Adrenal gland (tissue), 12 donors: Measurements from ENCODE around the gene NEK5. TPM values are rescaled to one million over a fixed set of nuclear protein-coding genes. Genes with fewer than 3 reads are reported as not detected.
"Not testable (repeated sequence)": the region's sequence is repeated elsewhere in the genome, so short reads cannot be mapped to it uniquely, and the experiment has no call there.

Source experiments
- DNase-seq, 7 donors: peaks; one replicate each; pipeline ENCODE4 v3.0.0-alpha.2; 2019 to 2020
- H3K27ac ChIP-seq, 5 donors: fragments of 200-600 bp; sonication (generic) in 4 of 5; 1 replicate in 3 of 5; 2 replicates in 2 of 5; pipeline versions ENCODE4 v1.5.1 to v1.8.0; 2016 to 2020; ENCODE audit warnings: mild to moderate bottlenecking in 1 of 5
- H3K27me3 ChIP-seq: fragments of 200-600 bp; 2 replicates; pipeline ENCODE4 v1.8.0; 2021
- H3K36me3 ChIP-seq, 2 donors: fragments of 200-600 bp; replicated peaks in 1 of 2; 1 replicate in 1 of 2; 2 replicates in 1 of 2; pipeline versions ENCODE4 v1.5.1 to v1.8.0; 2018 to 2022
- H3K4me1 ChIP-seq, 2 donors: fragments of 200-600 bp; replicated peaks in 1 of 2; 1 replicate in 1 of 2; 2 replicates in 1 of 2; pipeline versions ENCODE4 v1.5.1 to v1.8.0; 2018 to 2021
- H3K4me3 ChIP-seq, 4 donors: fragments of 200-600 bp; sonication (generic) in 3 of 4; one replicate each; pipeline ENCODE4 v1.5.1; 2016 to 2018
- H3K9me3 ChIP-seq, 3 donors: fragments of 200-600 bp; sonication (generic) in 1 of 3; replicated peaks in 1 of 3; 1 replicate in 2 of 3; 2 replicates in 1 of 3; pipeline versions ENCODE4 v1.5.1 to v1.8.0; 2016 to 2021
- CTCF ChIP-seq, 6 experiments: fragments of 450-650 bp in 4 of 6; fragments of 200-600 bp in 2 of 6; sonication (generic) in 1 of 6; IDR thresholded peaks; 1 replicate in 5 of 6; 2 replicates in 1 of 6; pipeline versions ENCODE4 v1.5.1 to v1.8.0; 2016 to 2021; ENCODE audit warnings: antibody characterized with exemption in 6 of 6, mild to moderate bottlenecking in 2 of 6, moderate library complexity in 1 of 6
- POLR2A ChIP-seq, 2 donors: fragments of 450-650 bp; IDR thresholded peaks; one replicate each; pipeline ENCODE4 v1.6.1; 2017; ENCODE audit warnings: antibody characterized with exemption in 2 of 2, mild to moderate bottlenecking in 2 of 2, moderate library complexity in 1 of 2
- WGBS, 4 donors: extraction: QIAGEN DNeasy Blood & Tissue Kit in 2 of 4; methylation state at CpG; one replicate each; pipeline versions ENCODE4 v1.1.5 to v1.1.7; 2013 to 2017; 5-methylcytosine and 5-hydroxymethylcytosine counted together
- intact Hi-C, 2 donors: fragments of 100-400 bp; cut with DNase I; formaldehyde crosslinking; loops; one replicate each; pipeline versions ENCODE4 v1.14.1 to v1.15.0; 2022 to 2023
- polyA plus RNA-seq, 3 donors: library from polyadenylated mRNA; stranded (reverse); fragments of 200-250 nt in 2 of 3; fragments of 350-450 nt in 1 of 3; fragmentation: Illumina TruSeq in 1 of 3; extraction: RNeasy Lipid Tissue Mini Kit (QIAGEN cat#74804) in 1 of 3; gene quantifications; one replicate each; pipeline ENCODE4 v1.2.3, GENCODE V29; 2013 to 2014
- total RNA-seq, 9 donors: library from RNA; depleted of rRNA in 4 of 9; stranded (reverse); fragments of >200 nt in 4 of 9; fragments of 120-200 nt in 1 of 9; fragmentation: NEBNext Ultra II Directional in 1 of 9; extraction: Animal tissue kit (Norgen Biotek cat#: 25700) in 1 of 9; gene quantifications; one replicate each; pipeline versions ENCODE4 v1.1.0 to v1.2.4, GENCODE V29; 2013 to 2023
- donor health status: healthy with polysubstance abuse.
- donor health status: Bipolar disorder and iron deficiency.
- donor health status: DM: yes; HTN: yes; CAD: no.
- donor health status: DM: no; HTN: no; CAD: no.
- donor health status: DM: no; HTN: no; CAD: no.
- donor health status: DM: yes; HTN: yes; CAD: no.

Gene NEK5
- total and polyA plus RNA-seq, 12 donors: under 0.01 to 0.17 (median 0.11) TPM; not detected in 5

DNA sequence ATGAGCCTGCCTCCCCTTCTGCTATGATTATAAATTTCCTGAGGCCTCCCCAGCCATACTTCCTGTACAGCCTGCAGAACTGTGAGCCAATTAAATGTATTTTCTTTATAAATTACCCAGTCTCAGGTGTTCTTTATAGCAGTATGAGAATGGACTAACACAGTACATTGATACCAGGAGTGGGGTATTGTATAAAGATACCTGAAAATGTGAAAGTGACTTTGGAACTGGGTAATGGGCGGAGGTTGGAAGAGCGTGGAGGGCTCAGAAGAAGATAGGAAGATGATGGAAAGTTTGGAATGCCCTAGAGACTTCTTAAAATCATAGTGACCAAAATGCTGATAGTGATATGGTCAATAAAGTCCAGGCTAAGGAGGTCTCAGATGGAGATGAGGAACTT, 32.8 kb downstream of the NEK5 start:
- TF ChIP-seq POLR2A (IDR thresholded peaks at IDR 0.05) (no peak), CTCF (IDR thresholded peaks at IDR 0.05) (no peak)
- no peak overlapping the region for H3K4me3 ChIP-seq
- DNase-seq: no peak
- WGBS, 4 donors: 85 to 96% (median 88%) methylated on average over 2 of the region's 2 CpGs
- H3K36me3 ChIP-seq: no peaks in the 10 kb centered on the region
- no peaks in the 10 kb centered on the region for H3K4me1 ChIP-seq
- intact Hi-C loops: no loop called here
- H3K27ac ChIP-seq: no peak overlapping the region
- H3K27me3 ChIP-seq: no peaks in the 10 kb centered on the region
- no peaks in the 10 kb centered on the region for H3K9me3 ChIP-seq

DNA sequence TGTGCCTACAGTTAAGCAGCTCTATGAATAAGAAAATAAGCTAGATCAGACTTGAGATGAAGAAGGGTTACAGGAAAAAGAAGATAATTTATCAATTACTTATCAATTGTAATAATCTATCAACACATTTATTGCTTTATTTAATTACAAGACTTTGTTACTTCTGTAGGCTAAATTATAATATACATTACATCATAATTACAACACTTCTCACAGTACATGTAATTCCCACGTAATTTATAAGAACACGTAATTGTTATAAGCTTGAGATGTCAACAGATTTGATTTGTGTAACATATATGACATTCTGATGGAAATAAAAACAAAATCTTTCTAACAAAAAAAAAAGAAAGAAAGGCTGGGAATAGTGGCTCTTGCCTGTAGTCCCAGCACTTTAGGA, 36.8 kb downstream of the NEK5 start:
- Histone ChIP-seq H3K9me3 (no peaks in the 10 kb centered on the region), H3K4me3 (no peak overlapping the region), H3K27ac (no peak overlapping the region), H3K36me3 (no peaks in the 10 kb centered on the region), H3K27me3 (no peaks in the 10 kb centered on the region), H3K4me1 (no peaks in the 10 kb centered on the region)
- TF ChIP-seq CTCF (IDR thresholded peaks at IDR 0.05) (no peak), POLR2A (IDR thresholded peaks at IDR 0.05) (no peak)
- DNase-seq: no peak
- WGBS, 4 donors: 85 to 88% (median 86%) methylated on average over 2 of the region's 2 CpGs
- intact Hi-C loops: no loop called here

GRCh38 chr13:52091473-52091872, 37.4 kb downstream of the NEK5 start:
- Histone ChIP-seq H3K27me3 (no peaks in the 10 kb centered on the region), H3K36me3 (no peaks in the 10 kb centered on the region), H3K4me3 (no peak overlapping the region), H3K4me1 (no peaks in the 10 kb centered on the region), H3K27ac (no peak overlapping the region), H3K9me3 (no peaks in the 10 kb centered on the region)
- TF ChIP-seq CTCF (IDR thresholded peaks at IDR 0.05) (no peak), POLR2A (IDR thresholded peaks at IDR 0.05) (no peak)
- intact Hi-C loops: no loop called here
- no peak for DNase-seq
- 58 to 66% (median 65%) methylated on average over 2 of the region's 2 CpGs for WGBS, 4 donors

GRCh38 chr13:52085421-52085820, 43.5 kb downstream of the NEK5 start:
- H3K36me3 ChIP-seq: no peaks in the 10 kb centered on the region
- no peak for TF ChIP-seq CTCF (IDR thresholded peaks at IDR 0.05)
- no peak for TF ChIP-seq POLR2A (IDR thresholded peaks at IDR 0.05)
- intact Hi-C loops: no loop called here
- no peak overlapping the region for H3K4me3 ChIP-seq
- H3K9me3 ChIP-seq: no peaks in the 10 kb centered on the region
- H3K4me1 ChIP-seq: no peaks in the 10 kb centered on the region
- H3K27me3 ChIP-seq: no peaks in the 10 kb centered on the region
- H3K27ac ChIP-seq: no peak overlapping the region
- 81 to 97% (median 90%) methylated on average over 2 of the region's 2 CpGs for WGBS, 4 donors
- DNase-seq: no peak

- H3K36me3 ChIP-seq, DNase-seq, H3K9me3 ChIP-seq, intact Hi-C loops, H3K27me3 ChIP-seq, H3K27ac ChIP-seq, H3K4me1 ChIP-seq, H3K4me3 ChIP-seq: not testable (repeated sequence)
- WGBS, 4 donors: 81 to 85% (median 83%) methylated on average over 3 of the region's 3 CpGs
These were observed 43.9 kb downstream of the NEK5 start for GRCh38 chr13:52084981-52085380.
